ENCODE results near the gene STAP2.

STAP2 gene

GRCh38 chr19:4361152-4362046 lies 22.8 kb upstream of the STAP2 start:
- H3K27ac ChIP-seq = no peak overlapping the region
- TF ChIP-seq EZH2 (IDR thresholded peaks at IDR 0.05) = no peak
- no peak for TF ChIP-seq FOXP2 (optimal IDR thresholded peaks at IDR 0.05; ENCODE audit: control extremely low read depth, extremely low read length, insufficient read depth)
- no peak for TF ChIP-seq POLR2AphosphoS5 (IDR thresholded peaks at IDR 0.05; ENCODE audit: borderline replicate concordance, low read depth, low read length)
- no peak for DNase-seq (ENCODE audit: low read depth, low spot score)
- no peak overlapping the region for H3K4me3 ChIP-seq
- no peak overlapping the region for H3K9ac ChIP-seq (ENCODE audit: insufficient read length)
- peaks cover 15% of the 10 kb centered on the region; the same call in 1 of the 2 replicates for H3K36me3 ChIP-seq (ENCODE audit: insufficient read depth, low read length)
- H3K9me3 ChIP-seq (ENCODE audit: low read depth, low read length) = no peaks in the 10 kb centered on the region

GRCh38 chr19:4360641-4361151 lies 22.1 kb upstream of the STAP2 start:
- Histone ChIP-seq H3K9me3 (ENCODE audit: low read depth, low read length) (no peaks in the 10 kb centered on the region), H3K9ac (ENCODE audit: insufficient read length) (no peak overlapping the region), H3K36me3 (ENCODE audit: insufficient read depth, low read length) (peaks cover 11% of the 10 kb centered on the region; the same call in 1 of the 2 replicates), H3K27ac (no peak overlapping the region), H3K4me3 (no peak overlapping the region)
- no peak for DNase-seq (ENCODE audit: low read depth, low spot score)
- TF ChIP-seq POLR2AphosphoS5 (IDR thresholded peaks at IDR 0.05; ENCODE audit: borderline replicate concordance, low read depth, low read length) (no peak), EZH2 (IDR thresholded peaks at IDR 0.05) (no peak), FOXP2 (optimal IDR thresholded peaks at IDR 0.05; ENCODE audit: control extremely low read depth, extremely low read length, insufficient read depth) (no peak)

GRCh38 chr19:4360081-4360569 lies 21.5 kb upstream of the STAP2 start:
- TF ChIP-seq EZH2 (IDR thresholded peaks at IDR 0.05) (no peak), POLR2AphosphoS5 (IDR thresholded peaks at IDR 0.05; ENCODE audit: borderline replicate concordance, low read depth, low read length) (no peak), FOXP2 (optimal IDR thresholded peaks at IDR 0.05; ENCODE audit: control extremely low read depth, extremely low read length, insufficient read depth) (no peak)
- Histone ChIP-seq H3K36me3 (ENCODE audit: insufficient read depth, low read length) (peaks cover 10% of the 10 kb centered on the region; the same call in 1 of the 2 replicates), H3K4me3 (no peak overlapping the region), H3K9ac (ENCODE audit: insufficient read length) (no peak overlapping the region), H3K9me3 (ENCODE audit: low read depth, low read length) (no peaks in the 10 kb centered on the region), H3K27ac (no peak overlapping the region)
- no peak for DNase-seq (ENCODE audit: low read depth, low spot score)

GRCh38 chr19:4359627-4360000 lies 21.0 kb upstream of the STAP2 start:
- H3K36me3 ChIP-seq (ENCODE audit: insufficient read depth, low read length) = peaks cover 10% of the 10 kb centered on the region; the same call in 1 of the 2 replicates
- no peak overlapping the region for H3K4me3 ChIP-seq
- TF ChIP-seq EZH2 (IDR thresholded peaks at IDR 0.05) = no peak
- no peak for TF ChIP-seq POLR2AphosphoS5 (IDR thresholded peaks at IDR 0.05; ENCODE audit: borderline replicate concordance, low read depth, low read length)
- TF ChIP-seq FOXP2 (optimal IDR thresholded peaks at IDR 0.05; ENCODE audit: control extremely low read depth, extremely low read length, insufficient read depth) = no peak
- H3K9me3 ChIP-seq (ENCODE audit: low read depth, low read length) = no peaks in the 10 kb centered on the region
- no peak for DNase-seq (ENCODE audit: low read depth, low spot score)
- no peak overlapping the region for H3K27ac ChIP-seq
- H3K9ac ChIP-seq (ENCODE audit: insufficient read length) = no peak overlapping the region

GRCh38 chr19:4358709-4359626 lies 20.3 kb upstream of the STAP2 start:
- Histone ChIP-seq H3K4me3 (no peak overlapping the region), H3K36me3 (ENCODE audit: insufficient read depth, low read length) (peaks cover 10% of the 10 kb centered on the region; the same call in 1 of the 2 replicates), H3K9me3 (ENCODE audit: low read depth, low read length) (no peaks in the 10 kb centered on the region), H3K9ac (ENCODE audit: insufficient read length) (no peak overlapping the region), H3K27ac (no peak overlapping the region)
- no peak for DNase-seq (ENCODE audit: low read depth, low spot score)
- TF ChIP-seq POLR2AphosphoS5 (IDR thresholded peaks at IDR 0.05; ENCODE audit: borderline replicate concordance, low read depth, low read length) (no peak; the same call in 1 of the 2 replicates), EZH2 (IDR thresholded peaks at IDR 0.05) (no peak), FOXP2 (optimal IDR thresholded peaks at IDR 0.05; ENCODE audit: control extremely low read depth, extremely low read length, insufficient read depth) (no peak)

GRCh38 chr19:4357921-4358326 lies 19.3 kb upstream of the STAP2 start:
- Histone ChIP-seq H3K9ac (ENCODE audit: insufficient read length) (no peak overlapping the region), H3K27ac (no peak overlapping the region)

GRCh38 chr19:4357095-4357797 lies 18.6 kb upstream of the STAP2 start:
- DNase-seq (ENCODE audit: low read depth, low spot score) = no peak
- Histone ChIP-seq H3K36me3 (ENCODE audit: insufficient read depth, low read length) (peaks cover 7% of the 10 kb centered on the region; the same call in 1 of the 2 replicates), H3K9ac (ENCODE audit: insufficient read length) (no peak overlapping the region), H3K4me3 (no peak overlapping the region), H3K9me3 (ENCODE audit: low read depth, low read length) (no peaks in the 10 kb centered on the region), H3K27ac (no peak overlapping the region)
- TF ChIP-seq FOXP2 (optimal IDR thresholded peaks at IDR 0.05; ENCODE audit: control extremely low read depth, extremely low read length, insufficient read depth) (no peak), EZH2 (IDR thresholded peaks at IDR 0.05) (no peak), POLR2AphosphoS5 (IDR thresholded peaks at IDR 0.05; ENCODE audit: borderline replicate concordance, low read depth, low read length) (no peak)

More at GRCh38 chr19:4357921-4358326, 19.3 kb upstream of the STAP2 start:
- TF ChIP-seq FOXP2 (optimal IDR thresholded peaks at IDR 0.05; ENCODE audit: control extremely low read depth, extremely low read length, insufficient read depth) (no peak), POLR2AphosphoS5 (IDR thresholded peaks at IDR 0.05; ENCODE audit: borderline replicate concordance, low read depth, low read length) (no peak), EZH2 (IDR thresholded peaks at IDR 0.05) (no peak)
- DNase-seq (ENCODE audit: low read depth, low spot score) = no peak
- H3K36me3 ChIP-seq (ENCODE audit: insufficient read depth, low read length) = peaks cover 7% of the 10 kb centered on the region; the same call in 1 of the 2 replicates
- H3K9me3 ChIP-seq (ENCODE audit: low read depth, low read length) = no peaks in the 10 kb centered on the region
- H3K4me3 ChIP-seq = no peak overlapping the region
